Right lung (tissue), 5 donors: ENCODE measurements around the gene PTH1R. TPM values are rescaled to one million over a fixed set of nuclear protein-coding genes. Genes with fewer than 3 reads are reported as not detected.

Experiments used
- DNase-seq, 2 donors: peaks; one replicate each; pipeline ENCODE4 v3.0.0-alpha.2; 2013
- polyA plus RNA-seq, 5 donors: library from polyadenylated mRNA; unstranded; fragments of 120-200 nt; gene quantifications; one replicate each; pipeline versions ENCODE4 v1.2.1 to v1.2.3, GENCODE V29; 2013; ENCODE audit warnings: inconsistent platforms in 1 of 5, low replicate concordance in 1 of 5; ENCODE audit not compliant: insufficient read length in 5 of 5, insufficient read depth in 1 of 5

Gene PTH1R
- polyA plus RNA-seq, 5 donors = 63.3 to 136 (median 78.3) TPM

DNA sequence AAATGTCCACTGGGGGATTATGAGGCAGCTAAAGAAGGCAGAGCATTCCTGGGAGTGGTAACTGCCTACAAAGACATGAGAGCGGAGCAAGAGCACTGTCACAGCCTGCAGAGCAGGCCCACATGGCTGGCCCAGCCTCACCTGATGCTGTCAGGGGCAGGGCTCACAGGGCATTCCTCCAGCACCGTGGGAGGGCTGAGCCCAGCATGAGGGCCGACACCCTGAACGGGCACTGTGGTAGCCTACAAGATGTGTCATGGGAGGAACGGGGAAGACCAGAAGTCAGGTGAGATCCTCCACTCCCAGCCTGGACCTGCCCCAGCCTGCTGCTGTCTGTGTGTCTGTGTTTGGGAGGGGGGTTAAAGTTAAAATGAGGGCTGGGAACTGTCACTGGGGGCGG lies 68.9 kb downstream of the PTH1R start:
- no peak for DNase-seq

DNA sequence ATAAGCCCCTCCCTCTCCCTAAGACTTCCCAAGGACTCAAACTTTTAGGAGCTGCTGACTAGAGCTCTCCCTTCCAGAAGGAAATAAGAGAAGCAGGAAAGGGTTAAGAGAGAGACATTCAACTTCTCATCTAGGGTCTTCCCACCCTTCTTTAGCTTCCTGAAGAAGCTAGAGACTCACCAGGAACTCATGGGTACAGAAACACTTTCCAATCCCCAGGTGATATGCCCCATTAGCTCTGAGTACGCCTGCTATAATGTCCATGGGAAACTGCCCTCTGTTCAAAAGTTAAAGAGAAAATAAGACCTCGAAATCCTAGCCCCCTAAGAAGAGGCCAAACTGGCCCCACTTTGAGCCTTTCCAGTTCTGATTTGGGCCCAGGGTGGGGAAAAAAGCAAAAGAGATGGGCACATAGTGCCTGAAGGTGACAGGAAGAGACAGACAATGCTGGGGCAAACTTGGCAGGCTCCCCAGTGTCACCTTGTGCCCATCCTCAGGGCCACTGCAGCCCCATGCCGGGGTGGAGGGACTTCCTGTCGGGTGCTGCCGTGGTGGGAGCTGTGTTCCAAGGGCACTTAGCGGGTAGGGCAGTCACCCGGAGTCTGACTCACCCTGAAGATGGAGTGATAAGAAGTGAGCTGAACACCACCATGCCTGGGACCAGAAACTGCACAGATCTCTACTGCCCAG lies 69.5 kb downstream of the PTH1R start:
- DNase-seq = no peak

DNA sequence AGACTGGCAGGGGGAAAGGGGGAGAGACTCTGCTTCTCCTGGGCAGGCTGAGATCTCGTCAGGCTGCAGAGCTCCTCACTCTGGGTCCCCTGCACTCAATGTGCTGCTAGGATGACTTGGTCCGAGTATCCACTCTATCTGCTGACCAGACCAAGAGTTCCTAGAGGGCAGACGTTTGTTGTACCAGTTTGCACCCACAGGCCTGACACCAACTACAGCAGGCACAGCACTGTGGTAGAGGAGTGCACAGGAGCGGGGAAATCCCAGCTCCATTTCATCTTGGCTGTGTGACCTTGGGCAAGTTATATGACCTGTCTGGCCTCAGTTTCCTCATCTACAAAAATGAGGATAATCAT lies 70.0 kb downstream of the PTH1R start:
- no peak for DNase-seq

DNA sequence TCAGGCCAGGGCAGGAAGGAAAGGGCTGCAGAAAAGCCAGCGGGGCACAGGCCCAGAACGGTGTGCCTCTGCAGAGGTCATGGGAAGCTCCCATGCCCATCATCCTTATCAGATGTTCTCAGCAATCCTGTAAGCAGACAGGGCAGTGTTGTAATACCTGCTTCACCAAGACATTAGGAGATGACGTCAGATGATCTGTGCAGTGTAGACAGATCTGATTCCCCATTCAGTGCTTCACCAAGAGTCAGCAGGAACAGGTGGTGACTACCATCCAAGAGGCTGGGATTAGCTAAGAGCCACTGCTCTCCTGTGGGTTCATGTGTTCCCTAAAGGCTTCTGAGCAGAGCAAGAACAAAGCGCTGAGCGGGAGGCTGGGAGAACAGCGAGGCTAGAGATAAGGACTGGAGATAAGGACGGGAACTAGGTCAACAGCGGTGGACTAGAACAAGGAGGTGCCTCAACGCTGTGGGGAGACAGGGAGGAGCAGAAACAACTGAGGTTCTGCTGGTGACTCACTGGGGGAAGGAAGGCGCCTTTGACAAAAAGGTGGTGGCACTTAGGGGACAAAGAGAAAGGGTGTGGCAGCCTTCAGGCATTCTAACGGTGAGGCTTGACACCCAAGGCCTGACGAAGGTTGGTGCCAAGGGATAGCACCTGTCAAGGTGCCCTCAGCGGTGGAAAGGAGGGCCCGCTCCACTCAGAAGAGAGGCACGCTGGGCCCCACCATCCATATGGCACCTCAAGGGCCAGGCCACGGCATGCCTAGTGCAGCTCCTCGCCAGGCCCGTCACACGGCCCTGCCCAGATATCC lies 70.7 kb downstream of the PTH1R start:
- DNase-seq = no peak

DNA sequence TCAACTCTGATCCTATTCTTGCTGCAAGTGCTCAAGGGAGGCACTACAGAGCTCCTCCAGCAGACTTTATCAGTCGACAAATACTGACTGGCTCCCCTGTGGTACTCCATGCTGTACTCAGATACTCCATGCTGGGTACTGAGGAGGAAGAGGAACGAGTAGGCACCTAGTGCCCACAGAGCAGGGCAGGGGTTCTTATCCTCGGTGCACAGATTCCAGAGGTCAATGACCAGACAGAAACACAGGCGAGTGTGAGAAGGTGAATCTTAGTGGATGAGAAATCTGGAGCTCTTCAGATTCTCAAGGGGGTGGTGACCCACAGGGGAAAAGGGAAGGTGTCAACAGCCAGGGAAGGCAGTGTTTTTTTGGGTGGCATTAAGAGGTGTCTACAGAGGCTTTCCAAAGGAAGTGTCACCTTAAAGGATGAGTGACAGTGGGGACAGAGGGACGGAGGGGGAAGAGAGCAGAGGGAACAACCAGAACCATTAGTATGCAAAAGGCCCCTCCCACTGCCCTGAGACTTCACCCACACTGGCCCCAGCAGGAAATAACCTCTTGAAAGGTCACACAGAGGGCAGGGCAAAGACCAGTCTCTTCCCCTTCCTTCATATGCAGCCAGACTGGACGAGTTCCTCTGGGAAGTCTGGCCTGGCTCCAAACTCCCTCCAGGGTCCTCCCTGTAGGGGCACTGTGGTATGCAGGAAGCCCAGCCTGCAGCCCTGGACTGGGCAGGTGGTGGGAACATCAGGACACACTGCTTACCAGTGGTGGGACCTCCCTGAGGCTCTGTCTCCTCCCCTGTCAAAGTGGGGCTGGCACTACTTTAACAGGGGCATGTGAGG lies 71.5 kb downstream of the PTH1R start:
- no peak for DNase-seq

DNA sequence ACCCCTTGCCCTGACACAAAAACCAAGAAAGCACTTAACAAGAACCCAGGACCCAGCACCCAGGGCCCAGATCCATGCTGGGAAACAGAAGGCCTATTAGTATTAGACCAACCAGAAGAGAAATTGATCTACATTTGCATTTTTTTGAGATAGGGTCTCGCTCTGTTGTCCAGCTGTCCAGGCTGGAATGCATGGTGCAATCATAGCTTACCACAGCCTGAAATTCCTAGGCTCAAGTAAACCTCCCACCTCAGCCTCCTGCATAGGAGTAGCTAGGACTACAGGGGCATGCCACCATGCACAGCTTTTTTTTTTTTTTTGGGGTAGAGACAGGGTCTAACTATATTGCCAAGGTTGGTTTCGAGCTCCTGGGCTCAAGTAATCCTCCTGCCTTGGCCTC lies 72.7 kb downstream of the PTH1R start:
- no peak for DNase-seq

DNA sequence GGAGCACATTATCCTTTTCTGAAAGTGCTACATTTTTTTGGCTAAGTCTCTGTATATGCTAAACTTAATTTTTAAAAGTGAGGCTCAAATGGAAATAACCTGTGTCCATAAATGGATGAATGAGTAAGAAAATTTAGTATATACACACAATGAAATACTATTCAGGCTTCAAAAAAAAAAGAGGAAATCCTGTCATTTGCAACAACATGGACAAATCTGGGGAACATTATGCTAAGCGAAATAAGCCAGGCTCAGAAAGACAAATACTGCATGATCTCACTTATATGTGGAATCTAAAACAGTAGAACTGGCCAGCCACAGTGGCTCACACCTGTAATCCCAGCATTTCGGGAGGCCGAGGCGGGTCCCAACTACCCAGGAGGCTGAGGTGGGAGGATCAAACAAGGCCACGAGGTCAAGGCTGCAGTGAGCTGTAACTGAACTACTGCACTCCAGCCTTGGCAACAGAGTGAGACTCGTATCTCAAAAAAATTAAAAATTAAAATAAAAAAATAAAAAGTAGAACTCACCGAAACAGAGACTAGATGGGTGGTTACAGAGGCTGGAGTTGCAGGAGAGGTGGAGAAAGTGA lies 73.2 kb downstream of the PTH1R start:
- DNase-seq = no peak

DNA sequence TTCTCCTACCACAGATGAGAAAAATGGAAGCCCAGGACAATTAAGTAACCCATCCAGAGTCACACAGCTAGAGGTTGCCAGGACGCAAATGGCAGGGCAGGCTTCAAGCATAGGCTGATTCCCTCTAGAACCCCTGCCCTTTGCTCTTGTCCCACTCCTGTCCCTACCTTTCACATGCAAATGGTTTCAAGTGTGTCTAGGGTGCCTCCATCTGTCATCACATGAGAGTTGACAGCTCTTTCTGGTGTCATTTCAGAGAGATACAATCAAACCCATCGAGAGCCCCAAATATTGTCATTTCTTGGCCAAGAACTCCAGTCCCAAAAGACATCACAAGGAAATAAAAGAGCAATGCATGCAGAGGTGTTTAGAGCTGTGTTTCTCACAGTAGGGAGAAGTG lies 75.3 kb downstream of the PTH1R start:
- DNase-seq = no peak

Other genes starting within 250 kb of the PTH1R start
- 10 to 100 TPM in 2 of 5 donors, 1 to 10 TPM in 3; 8.2 to 13.1 (median 9.4) TPM for gene ALS2CL, start 184.0 kb upstream of the PTH1R start, polyA plus RNA-seq
- under 1 TPM; 0.63 to 0.85 (median 0.73) TPM for gene TMIE, start 176.3 kb upstream of the PTH1R start, polyA plus RNA-seq
- gene PRSS50, start 159.9 kb upstream of the PTH1R start, polyA plus RNA-seq = 1 to 10 TPM in 1 of 5 donors, under 1 TPM in 4; 0.40 to 1.2 (median 0.70) TPM
- 10 to 100 TPM in 3 of 5 donors, 1 to 10 TPM in 2; 7.3 to 25.7 (median 10.4) TPM for gene MYL3, start 14.3 kb upstream of the PTH1R start, polyA plus RNA-seq
- 10 to 100 TPM; 42.1 to 58.1 (median 50.8) TPM for gene CCDC12, start 99.0 kb downstream of the PTH1R start, polyA plus RNA-seq
- gene NBEAL2, start 101.9 kb downstream of the PTH1R start, polyA plus RNA-seq = 10 to 100 TPM; 45.8 to 97.3 (median 67.9) TPM